Measurements from ENCODE around the gene WDR36.

GRCh38 chr5:111172504-111172903 is 80.4 kb downstream of the WDR36 start:
- no peak for TF ChIP-seq CTCF (IDR thresholded peaks at IDR 0.05)
- no peak for TF ChIP-seq POLR2A (IDR thresholded peaks at IDR 0.05)

All from adrenal gland (tissue), 5 donors.